ENCODE data around the gene ACKR2. TPM values are rescaled to one million over a fixed set of nuclear protein-coding genes. Genes with fewer than 3 reads are reported as not detected.

Gene ACKR2
- polyA plus RNA-seq, 1 donor (not counting 4 experiments of a cell fraction or from before 2014, with no cell fraction given) = 0.22 TPM

DNA sequence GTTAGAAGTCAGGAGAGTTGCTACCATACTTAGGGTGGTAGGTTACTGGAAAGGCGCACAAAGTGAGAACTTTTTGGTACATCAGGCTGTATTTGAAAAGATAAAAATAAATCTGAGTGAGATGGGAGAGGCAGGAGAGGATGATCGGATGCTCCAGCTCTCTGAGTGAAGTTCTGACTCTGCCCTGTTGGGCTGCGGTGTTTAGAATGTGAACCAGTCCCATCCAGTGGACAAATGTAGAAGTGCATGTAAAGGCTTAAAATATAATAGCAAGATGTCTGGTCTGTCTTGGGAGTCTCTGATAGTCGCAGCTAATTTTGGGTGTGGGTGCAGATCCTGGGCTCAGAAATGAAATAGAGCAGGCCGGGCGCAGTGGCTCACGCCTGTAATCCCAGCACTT is 30.4 kb downstream of the ACKR2 start:
- H3K4me1 ChIP-seq (ENCODE audit: control insufficient read depth, extremely low read depth, insufficient read depth, low read length) = no peaks in the 10 kb centered on the region
- peak overlapping the region; percentile 10 for H3K4me2 ChIP-seq (ENCODE audit: control insufficient read depth, extremely low read depth, insufficient read depth, low read depth, low read length)
- H3K79me2 ChIP-seq (ENCODE audit: control insufficient read depth, insufficient read depth, low read length) = no peaks in the 10 kb centered on the region
- DNase-seq (ENCODE audit: low read depth, low spot score) (no peak), FAIRE-seq (peak; percentile 71)
- no peaks in the 10 kb centered on the region for H4K20me1 ChIP-seq (ENCODE audit: control insufficient read depth, extremely low read depth, insufficient read depth, low read length)
- TF ChIP-seq, protein P1, sequence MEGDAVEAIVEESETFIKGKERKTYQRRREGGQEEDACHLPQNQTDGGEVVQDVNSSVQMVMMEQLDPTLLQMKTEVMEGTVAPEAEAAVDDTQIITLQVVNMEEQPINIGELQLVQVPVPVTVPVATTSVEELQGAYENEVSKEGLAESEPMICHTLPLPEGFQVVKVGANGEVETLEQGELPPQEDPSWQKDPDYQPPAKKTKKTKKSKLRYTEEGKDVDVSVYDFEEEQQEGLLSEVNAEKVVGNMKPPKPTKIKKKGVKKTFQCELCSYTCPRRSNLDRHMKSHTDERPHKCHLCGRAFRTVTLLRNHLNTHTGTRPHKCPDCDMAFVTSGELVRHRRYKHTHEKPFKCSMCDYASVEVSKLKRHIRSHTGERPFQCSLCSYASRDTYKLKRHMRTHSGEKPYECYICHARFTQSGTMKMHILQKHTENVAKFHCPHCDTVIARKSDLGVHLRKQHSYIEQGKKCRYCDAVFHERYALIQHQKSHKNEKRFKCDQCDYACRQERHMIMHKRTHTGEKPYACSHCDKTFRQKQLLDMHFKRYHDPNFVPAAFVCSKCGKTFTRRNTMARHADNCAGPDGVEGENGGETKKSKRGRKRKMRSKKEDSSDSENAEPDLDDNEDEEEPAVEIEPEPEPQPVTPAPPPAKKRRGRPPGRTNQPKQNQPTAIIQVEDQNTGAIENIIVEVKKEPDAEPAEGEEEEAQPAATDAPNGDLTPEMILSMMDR (optimal IDR thresholded peaks at IDR 0.05 in 1 of 3, IDR thresholded peaks at IDR 0.05 in 1 of 3, conservative IDR thresholded peaks at IDR 0.05 in 1 of 3; ENCODE audit: extremely low read depth in 1 of 3, insufficient read depth in 2 of 3, low read length in 3 of 3) = peak; percentile 72 to 87 (median 77)
- TF ChIP-seq EZH2 (IDR thresholded peaks at IDR 0.05; ENCODE audit: low read length) = no peak
- no peak overlapping the region for H3K27ac ChIP-seq (ENCODE audit: control insufficient read depth, insufficient read depth, low read length)
- H3K9me1 ChIP-seq (ENCODE audit: control insufficient read depth, extremely low read depth, insufficient read depth, low read length) = no peaks in the 10 kb centered on the region
- H2AFZ ChIP-seq (ENCODE audit: control insufficient read depth, low read length) = no peak overlapping the region
- H3K27me3 ChIP-seq (ENCODE audit: control insufficient read depth, extremely low read depth, insufficient read depth, low read length) = peaks cover 1% of the 10 kb centered on the region
- H3K4me3 ChIP-seq (ENCODE audit: control insufficient read depth in 2 of 3, extremely low read depth in 1 of 3, insufficient read depth in 2 of 3, low read depth in 1 of 3, low read length in 3 of 3) = no peak overlapping the region
- H3K36me3 ChIP-seq (ENCODE audit: control insufficient read depth in 2 of 2, extremely low read depth in 1 of 2, insufficient read depth in 2 of 2, low read length in 2 of 2) = no peaks in the 10 kb centered on the region
- no peaks in the 10 kb centered on the region for H3K9me3 ChIP-seq (ENCODE audit: control insufficient read depth, low read depth, low read length)
- H3K9ac ChIP-seq (ENCODE audit: control insufficient read depth, extremely low read depth, insufficient read depth, low read length) = no peak overlapping the region
- dilution Hi-C loops (cut with MboI; ENCODE audit: extremely low pct_ligation_motif_present, low sequenced_read_pairs) = no loop called here

DNA sequence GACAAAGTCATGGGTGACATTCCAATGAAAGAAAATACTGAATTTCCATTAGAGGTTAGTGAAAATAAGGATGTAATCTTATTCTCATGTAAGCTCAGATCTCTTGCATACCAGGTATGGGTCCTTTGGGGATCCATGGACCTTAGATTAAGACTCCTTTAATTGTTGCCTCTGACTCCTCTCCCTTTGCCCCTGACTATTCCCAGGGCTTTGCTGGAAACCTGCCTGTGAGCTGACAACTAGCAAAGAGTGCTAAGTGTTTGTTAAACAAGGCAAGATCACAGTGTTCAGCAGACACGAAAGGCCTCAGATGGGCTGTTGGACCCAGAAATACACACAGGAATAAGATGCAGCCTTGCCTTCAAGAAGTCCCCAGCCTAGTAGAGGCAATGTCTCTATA is 32.1 kb downstream of the ACKR2 start:
- no peak overlapping the region for H2AFZ ChIP-seq (ENCODE audit: control insufficient read depth, low read length)
- peaks cover 7% of the 10 kb centered on the region for H3K27me3 ChIP-seq (ENCODE audit: control insufficient read depth, extremely low read depth, insufficient read depth, low read length)
- TF ChIP-seq EZH2 (IDR thresholded peaks at IDR 0.05; ENCODE audit: low read length) = no peak
- TF ChIP-seq, protein P1 (optimal IDR thresholded peaks at IDR 0.05 in 1 of 3, IDR thresholded peaks at IDR 0.05 in 1 of 3, conservative IDR thresholded peaks at IDR 0.05 in 1 of 3; ENCODE audit: extremely low read depth in 1 of 3, insufficient read depth in 2 of 3, low read length in 3 of 3) = no peak
- no peak overlapping the region for H3K4me3 ChIP-seq (ENCODE audit: control insufficient read depth in 2 of 3, extremely low read depth in 1 of 3, insufficient read depth in 2 of 3, low read depth in 1 of 3, low read length in 3 of 3)
- dilution Hi-C loops (cut with MboI; ENCODE audit: extremely low pct_ligation_motif_present, low sequenced_read_pairs) = no loop called here
- DNase-seq (ENCODE audit: low read depth, low spot score) = no peak
- H3K4me1 ChIP-seq (ENCODE audit: control insufficient read depth, extremely low read depth, insufficient read depth, low read length) = no peaks in the 10 kb centered on the region
- FAIRE-seq = no peak
- no peaks in the 10 kb centered on the region for H3K36me3 ChIP-seq (ENCODE audit: control insufficient read depth in 2 of 2, extremely low read depth in 1 of 2, insufficient read depth in 2 of 2, low read length in 2 of 2)
- no peak overlapping the region for H3K9ac ChIP-seq (ENCODE audit: control insufficient read depth, extremely low read depth, insufficient read depth, low read length)
- no peaks in the 10 kb centered on the region for H3K9me3 ChIP-seq (ENCODE audit: control insufficient read depth, low read depth, low read length)
- no peaks in the 10 kb centered on the region for H4K20me1 ChIP-seq (ENCODE audit: control insufficient read depth, extremely low read depth, insufficient read depth, low read length)
- no peak overlapping the region for H3K4me2 ChIP-seq (ENCODE audit: control insufficient read depth, extremely low read depth, insufficient read depth, low read depth, low read length)
- H3K27ac ChIP-seq (ENCODE audit: control insufficient read depth, insufficient read depth, low read length) = no peak overlapping the region
- H3K79me2 ChIP-seq (ENCODE audit: control insufficient read depth, insufficient read depth, low read length) = no peaks in the 10 kb centered on the region
- no peaks in the 10 kb centered on the region for H3K9me1 ChIP-seq (ENCODE audit: control insufficient read depth, extremely low read depth, insufficient read depth, low read length)

Measured in keratinocyte (primary cell).